DOHH2 (cell line): ENCODE data around the gene CD93.

Source experiments
- EZH2phosphoT487 ChIP-seq: fragments of 200-600 bp; sonication (generic); IDR thresholded peaks from 2 replicates; pipeline ENCODE4 v1.6.1; 2017; ENCODE audit warnings: borderline replicate concordance, mild to moderate bottlenecking, antibody characterized with exemption, low read length, moderate library complexity, mixed read lengths
- TF ChIP-seq, protein P1 (sequence below): fragments of 200-600 bp; sonication (generic); IDR thresholded peaks from one replicate; pipeline ENCODE4 v1.5.1; 2014; ENCODE audit warnings: antibody characterized with exemption, mild to moderate bottlenecking, low read depth, low read length; ENCODE audit not compliant: poor library complexity, severe bottlenecking

- TF ChIP-seq, protein P1, sequence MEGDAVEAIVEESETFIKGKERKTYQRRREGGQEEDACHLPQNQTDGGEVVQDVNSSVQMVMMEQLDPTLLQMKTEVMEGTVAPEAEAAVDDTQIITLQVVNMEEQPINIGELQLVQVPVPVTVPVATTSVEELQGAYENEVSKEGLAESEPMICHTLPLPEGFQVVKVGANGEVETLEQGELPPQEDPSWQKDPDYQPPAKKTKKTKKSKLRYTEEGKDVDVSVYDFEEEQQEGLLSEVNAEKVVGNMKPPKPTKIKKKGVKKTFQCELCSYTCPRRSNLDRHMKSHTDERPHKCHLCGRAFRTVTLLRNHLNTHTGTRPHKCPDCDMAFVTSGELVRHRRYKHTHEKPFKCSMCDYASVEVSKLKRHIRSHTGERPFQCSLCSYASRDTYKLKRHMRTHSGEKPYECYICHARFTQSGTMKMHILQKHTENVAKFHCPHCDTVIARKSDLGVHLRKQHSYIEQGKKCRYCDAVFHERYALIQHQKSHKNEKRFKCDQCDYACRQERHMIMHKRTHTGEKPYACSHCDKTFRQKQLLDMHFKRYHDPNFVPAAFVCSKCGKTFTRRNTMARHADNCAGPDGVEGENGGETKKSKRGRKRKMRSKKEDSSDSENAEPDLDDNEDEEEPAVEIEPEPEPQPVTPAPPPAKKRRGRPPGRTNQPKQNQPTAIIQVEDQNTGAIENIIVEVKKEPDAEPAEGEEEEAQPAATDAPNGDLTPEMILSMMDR = no peak
- TF ChIP-seq EZH2phosphoT487 = no peak
Observed at GRCh38 chr20:23111944-23112342, 25.8 kb upstream of the CD93 start.
